ENCODE measurements around the gene CRB3. TPM values are rescaled to one million over a fixed set of nuclear protein-coding genes. Genes with fewer than 3 reads are reported as not detected.
A peak's percentile ranks its signal among the peaks of the same experiment; 100 is the strongest.

The CRB3 gene
- total and polyA plus RNA-seq, 2 of the 13 experiments (the other 11 are each of a cell fraction or from before 2014, with no cell fraction given) = 10.6 to 25.6 TPM

DNA sequence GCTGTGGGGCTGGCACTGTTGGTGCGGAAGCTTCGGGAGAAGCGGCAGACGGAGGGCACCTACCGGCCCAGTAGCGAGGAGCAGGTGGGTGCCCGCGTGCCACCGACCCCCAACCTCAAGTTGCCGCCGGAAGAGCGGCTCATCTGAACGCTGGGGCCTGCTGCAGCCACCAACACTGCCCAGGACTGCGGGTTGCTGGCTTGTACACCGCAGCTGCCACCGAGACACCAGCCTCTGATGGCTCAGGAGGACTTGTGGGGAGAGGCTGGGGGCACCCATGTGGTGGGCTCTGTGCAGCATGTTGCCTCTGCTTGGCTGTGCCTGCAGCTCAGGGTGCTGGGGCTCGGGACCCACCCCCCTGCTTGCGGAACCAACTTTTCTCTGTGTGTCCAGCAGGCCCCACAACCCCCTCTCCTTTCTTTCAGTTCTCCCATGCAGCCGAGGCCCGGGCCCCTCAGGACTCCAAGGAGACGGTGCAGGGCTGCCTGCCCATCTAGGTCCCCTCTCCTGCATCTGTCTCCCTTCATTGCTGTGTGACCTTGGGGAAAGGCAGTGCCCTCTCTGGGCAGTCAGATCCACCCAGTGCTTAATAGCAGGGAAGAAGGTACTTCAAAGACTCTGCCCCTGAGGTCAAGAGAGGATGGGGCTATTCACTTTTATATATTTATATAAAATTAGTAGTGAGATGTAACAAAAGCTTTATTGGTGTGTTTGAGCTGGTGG, 2.6 kb downstream of the CRB3 start:
- ATAC-seq (no peak), FAIRE-seq (no peak), DNase-seq (ENCODE audit: low spot score) (no peak)
- BruUV-seq (replicated peaks) = no TSS peak
- H3K27ac ChIP-seq (ENCODE audit: extremely low read length, insufficient read depth, low read length) = no peak overlapping the region
- H3K4me1 ChIP-seq (ENCODE audit: insufficient read depth, low read length) = peaks cover 9% of the 10 kb centered on the region
- no peaks in the 10 kb centered on the region for H3K27me3 ChIP-seq (ENCODE audit: control insufficient read depth in 1 of 2, insufficient read depth in 2 of 2, low read length in 2 of 2)
- H3K79me2 ChIP-seq (ENCODE audit: insufficient read depth, low read length) = no peaks in the 10 kb centered on the region
- POLR2A ChIA-PET = no interaction called here
- intact Hi-C loops (cut with micrococcal nuclease; ENCODE audit: unreplicated experiment) = no loop called here
- TF ChIP-seq NFE2L1 (CRISPR knock-in tag; IDR thresholded peaks at IDR 0.05; ENCODE audit: borderline replicate concordance) (no peak), SOX13 (IDR thresholded peaks at IDR 0.05) (no peak), SOX13 (CRISPR knock-in tag; conservative IDR thresholded peaks at IDR 0.05 in 1 of 2, IDR thresholded peaks at IDR 0.05 in 1 of 2) (no peak), NR2F1 (CRISPR knock-in tag; IDR thresholded peaks at IDR 0.05) (no peak), CBX1 (IDR thresholded peaks at IDR 0.05; ENCODE audit: low read depth) (no peak), FOXJ3 (CRISPR knock-in tag; IDR thresholded peaks at IDR 0.05; ENCODE audit: borderline replicate concordance) (no peak), ZNF768 (CRISPR knock-in tag; IDR thresholded peaks at IDR 0.05) (peak; percentile 94)
- TF ChIP-seq, protein P1, sequence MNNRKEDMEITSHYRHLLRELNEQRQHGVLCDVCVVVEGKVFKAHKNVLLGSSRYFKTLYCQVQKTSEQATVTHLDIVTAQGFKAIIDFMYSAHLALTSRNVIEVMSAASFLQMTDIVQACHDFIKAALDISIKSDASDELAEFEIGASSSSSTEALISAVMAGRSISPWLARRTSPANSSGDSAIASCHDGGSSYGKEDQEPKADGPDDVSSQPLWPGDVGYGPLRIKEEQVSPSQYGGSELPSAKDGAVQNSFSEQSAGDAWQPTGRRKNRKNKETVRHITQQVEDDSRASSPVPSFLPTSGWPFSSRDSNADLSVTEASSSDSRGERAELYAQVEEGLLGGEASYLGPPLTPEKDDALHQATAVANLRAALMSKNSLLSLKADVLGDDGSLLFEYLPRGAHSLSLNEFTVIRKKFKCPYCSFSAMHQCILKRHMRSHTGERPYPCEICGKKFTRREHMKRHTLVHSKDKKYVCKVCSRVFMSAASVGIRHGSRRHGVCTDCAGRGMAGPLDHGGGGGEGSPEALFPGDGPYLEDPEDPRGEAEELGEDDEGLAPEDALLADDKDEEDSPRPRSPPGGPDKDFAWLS (CRISPR knock-in tag; IDR thresholded peaks at IDR 0.05; ENCODE audit: borderline replicate concordance) = no peak
- CTCF ChIA-PET (ENCODE audit: low intra/inter-chr PET ratio, low total read pairs) = no interaction called here
- 100% methylated on average over 10 of the region's 21 CpGs for WGBS (ENCODE audit: low lambda C conversion rate)
- no peak overlapping the region for H3K4me2 ChIP-seq (ENCODE audit: low read depth, low read length)
- no peak overlapping the region for H3K4me3 ChIP-seq (replicated peaks in 1 of 3; ENCODE audit: insufficient read depth in 1 of 3, low read depth in 2 of 3, low read length in 3 of 3)
- H3K9ac ChIP-seq (ENCODE audit: insufficient read depth, low read depth, low read length) = no peak overlapping the region
- no peak overlapping the region for H2AFZ ChIP-seq (ENCODE audit: low read length)
- H3K36me3 ChIP-seq (replicated peaks in 1 of 2; ENCODE audit: control insufficient read depth in 1 of 2, insufficient read depth in 2 of 2, low read length in 2 of 2) = no peaks in the 10 kb centered on the region; a peak in 1 of 5 replicates
- in situ Hi-C loops (cut with HindIII; ENCODE audit: extremely low pct_ligation_motif_present, low pct_unique_long_range_greater_than_20kb) = no loop called here
- no peaks in the 10 kb centered on the region for H3K9me3 ChIP-seq (ENCODE audit: low read length)
- H4K20me1 ChIP-seq (ENCODE audit: insufficient read depth, low read length) = no peaks in the 10 kb centered on the region

Measured in HepG2 (cell line).